ENCODE results near the gene GALM.
"Not testable (repeated sequence)": the region's sequence is repeated elsewhere in the genome, so short reads cannot be mapped to it uniquely, and the experiment has no call there.

The GALM gene

GRCh38 chr2:38712871-38713270 is 47.0 kb downstream of the GALM start:
- no peak for DNase-seq

- DNase-seq = no peak
Observed at GRCh38 chr2:38713338-38713737, 47.4 kb downstream of the GALM start.

GRCh38 chr2:38714941-38715340 is 49.0 kb downstream of the GALM start:
- not testable (repeated sequence) for DNase-seq

GRCh38 chr2:38716185-38716584 is 50.3 kb downstream of the GALM start:
- no peak for DNase-seq

- DNase-seq = no peak
Observed at GRCh38 chr2:38718601-38719000, 52.7 kb downstream of the GALM start.

- no peak for DNase-seq
Observed at GRCh38 chr2:38719706-38720105, 53.8 kb downstream of the GALM start.

- DNase-seq = no peak
Observed at GRCh38 chr2:38720613-38721241, 54.8 kb downstream of the GALM start.

- no peak for DNase-seq
Observed at GRCh38 chr2:38722271-38723061, 56.6 kb downstream of the GALM start.

GRCh38 chr2:38723173-38723572 is 57.3 kb downstream of the GALM start:
- no peak for DNase-seq

GRCh38 chr2:38727661-38728060 is 61.7 kb downstream of the GALM start:
- no peak for DNase-seq

- DNase-seq = no peak
Observed at GRCh38 chr2:38728694-38729093, 62.8 kb downstream of the GALM start.

GRCh38 chr2:38731090-38731489 is 65.2 kb downstream of the GALM start:
- DNase-seq = no peak

- DNase-seq = no peak
Observed at GRCh38 chr2:38731684-38732221, 65.8 kb downstream of the GALM start.

GRCh38 chr2:38733300-38733971 is 67.5 kb downstream of the GALM start:
- DNase-seq = no peak

GRCh38 chr2:38734299-38735058 is 68.6 kb downstream of the GALM start:
- no peak for DNase-seq

- no peak for DNase-seq
Observed at GRCh38 chr2:38735999-38736320, 70.0 kb downstream of the GALM start.

- DNase-seq = not testable (repeated sequence)
Observed at GRCh38 chr2:38737000-38737698, 71.2 kb downstream of the GALM start.

- DNase-seq = no peak
Observed at GRCh38 chr2:38737925-38738324, 72.0 kb downstream of the GALM start.

- DNase-seq = no peak
Observed at GRCh38 chr2:38739524-38739923, 73.6 kb downstream of the GALM start.

GRCh38 chr2:38740851-38741731 is 75.2 kb downstream of the GALM start:
- no peak for DNase-seq

- DNase-seq = no peak
Observed at GRCh38 chr2:38742797-38743559, 77.1 kb downstream of the GALM start.

Data from activated effector memory CD4-positive, alpha-beta T cell treated with Interleukin-2 at 50 U/mL for 16 hours (primary cell).